Endothelial cell of umbilical vein (primary cell): ENCODE data around the gene OR5M8. TPM values are rescaled to one million over a fixed set of nuclear protein-coding genes. Genes with fewer than 3 reads are reported as not detected.

Experiments
- BruUV-seq: library from RNA; stranded (reverse); fragments of 400-500 nt; replicated peaks from 2 replicates; lab custom pipeline; 2021; lab: Mats Ljungman, UMichigan
- CTCF ChIA-PET: fragments of 300-600, 350-600 bp; sonication (Branson Sonifier 250); formaldehyde crosslinking; loops from one replicate; lab custom pipeline; 2021; ENCODE audit warnings: antibody characterized with exemption, inconsistent platforms; lab: Charles Lee
- POLR2A ChIA-PET: fragments of 300-600, 350-600 bp; sonication (Branson Sonifier 250); formaldehyde crosslinking; loops from one replicate; lab custom pipeline; 2021; ENCODE audit warnings: antibody characterized with exemption, inconsistent platforms; lab: Charles Lee
- DNase-seq: peaks from one replicate; pipeline ENCODE4 v3.0.0-alpha.2; 2011; ENCODE audit warnings: low read depth, low spot score
- FAIRE-seq: peaks from 2 replicates; lab custom pipeline; 2011; peaks lifted over from hg19 to GRCh38; lab: Jason Lieb, UNC
- H2AFZ ChIP-seq: 2 replicates; pipeline ENCODE4 v1.6.0; 2012; ENCODE audit warnings: low read depth, low read length, control low read depth, inconsistent platforms
- H3K27ac ChIP-seq: 2 replicates; pipeline ENCODE4 v1.5.1; 2011; ENCODE audit warnings: low read depth, mild to moderate bottlenecking, control low read depth, low read length, moderate library complexity; ENCODE audit not compliant: insufficient read depth
- H3K27me3 ChIP-seq, 2 experiments: 2 replicates each; pipeline versions ENCODE4 v1.6.0 to v1.6.1; 2011; ENCODE audit warnings: low read length in 2 of 2, mixed read lengths in 1 of 2; ENCODE audit not compliant: control insufficient read depth in 2 of 2, insufficient read depth in 2 of 2
- H3K36me3 ChIP-seq, 2 experiments: 2 replicates in 1 of 2; 3 replicates in 1 of 2; pipeline ENCODE4 v1.5.1; 2011; ENCODE audit warnings: low read length in 2 of 2, mild to moderate bottlenecking in 1 of 2, moderate library complexity in 1 of 2; ENCODE audit not compliant: control insufficient read depth in 2 of 2, insufficient read depth in 2 of 2; ENCODE audit errors: extremely low read depth in 1 of 2
- H3K4me1 ChIP-seq: 3 replicates; pipeline ENCODE4 v1.5.1; 2011; ENCODE audit warnings: mild to moderate bottlenecking, low read length; ENCODE audit not compliant: control insufficient read depth, insufficient read depth; ENCODE audit errors: extremely low read depth
- H3K4me2 ChIP-seq: 2 replicates; pipeline ENCODE4 v1.6.1; 2011; ENCODE audit warnings: low read length, control low read depth, mixed read lengths; ENCODE audit not compliant: insufficient read depth
- H3K4me3 ChIP-seq, 3 experiments: fragments of 200-600 bp in 1 of 3; sonication (generic), shearing (Covaris generic) in 1 of 3; replicated peaks in 1 of 3; 2 replicates each; pipeline ENCODE4 v1.5.1; 2011 to 2016; ENCODE audit warnings: control low read depth in 3 of 3, low read length in 3 of 3, mild to moderate bottlenecking in 2 of 3, inconsistent platforms in 1 of 3, low read depth in 1 of 3, moderate library complexity in 1 of 3; ENCODE audit not compliant: insufficient read depth in 1 of 3
- H3K79me2 ChIP-seq: 2 replicates; pipeline ENCODE4 v1.6.0; 2012; ENCODE audit warnings: low read length, inconsistent platforms; ENCODE audit not compliant: control insufficient read depth, insufficient read depth
- H3K9ac ChIP-seq: replicated peaks from 2 replicates; pipeline ENCODE3; 2011; ENCODE audit warnings: low read length, control low read depth; ENCODE audit not compliant: insufficient read depth; ENCODE audit errors: extremely low read depth
- H3K9me1 ChIP-seq: replicated peaks from 3 replicates; pipeline ENCODE4 v1.6.0; 2011; ENCODE audit warnings: mild to moderate bottlenecking, low read length; ENCODE audit not compliant: control insufficient read depth, insufficient read depth; ENCODE audit errors: extremely low read depth
- H3K9me3 ChIP-seq: replicated peaks from 2 replicates; pipeline ENCODE4 v1.5.1; 2012; ENCODE audit warnings: low read length, inconsistent platforms; ENCODE audit not compliant: control insufficient read depth, insufficient read depth
- H4K20me1 ChIP-seq: replicated peaks from 2 replicates; pipeline ENCODE3; 2011; ENCODE audit warnings: mild to moderate bottlenecking, low read length; ENCODE audit not compliant: control insufficient read depth, insufficient read depth; ENCODE audit errors: extremely low read depth
- EZH2 ChIP-seq: IDR thresholded peaks from 2 replicates; pipeline ENCODE4 v1.6.1; 2012; ENCODE audit warnings: borderline replicate concordance, low read depth, mild to moderate bottlenecking, moderate library complexity, low read length, inconsistent platforms; ENCODE audit not compliant: severe bottlenecking
- FOS ChIP-seq: IDR thresholded peaks from 2 replicates; pipeline ENCODE4 v1.6.1; 2011; ENCODE audit warnings: mild to moderate bottlenecking, low read length, moderate library complexity, borderline replicate concordance; ENCODE audit not compliant: insufficient read depth
- GATA2 ChIP-seq: IDR thresholded peaks from 2 replicates; pipeline ENCODE4 v1.7.0; 2011; ENCODE audit warnings: low read depth, mild to moderate bottlenecking, moderate library complexity, mixed read lengths, low read length; ENCODE audit not compliant: insufficient read length, insufficient read depth
- JUN ChIP-seq: IDR thresholded peaks from 2 replicates; pipeline ENCODE4 v1.6.1; 2011; ENCODE audit warnings: borderline replicate concordance, low read depth; ENCODE audit not compliant: insufficient read length, insufficient read depth
- MYC ChIP-seq: IDR thresholded peaks from one replicate; pipeline ENCODE4 v1.6.1; 2011; ENCODE audit warnings: mild to moderate bottlenecking, low read depth, low read length
- POLR2A ChIP-seq: IDR thresholded peaks from 2 replicates; pipeline ENCODE4 v1.6.1; 2012; ENCODE audit warnings: low read depth, mild to moderate bottlenecking, control low read depth, low read length
- POLR2AphosphoS5 ChIP-seq: IDR thresholded peaks from 2 replicates; pipeline ENCODE4 v1.6.1; 2012; ENCODE audit warnings: low read depth, mild to moderate bottlenecking, control low read depth, low read length, moderate library complexity; ENCODE audit not compliant: insufficient read depth
- dilution Hi-C: fragments of 300-500 bp; cut with MboI; formaldehyde crosslinking; loops from one replicate; pipeline ENCODE4 v1.15.0; 2019; ENCODE audit warnings: low sequenced_read_pairs; ENCODE audit not compliant: extremely low pct_ligation_motif_present
- intact Hi-C: fragments of 100-400 bp; cut with micrococcal nuclease; formaldehyde crosslinking; loops from one replicate; pipeline ENCODE4 v1.10.0; 2022
- polyA plus RNA-seq, 4 experiments: library from polyadenylated mRNA; depleted of rRNA in 3 of 4; stranded (reverse) in 3 of 4; unstranded in 1 of 4; fragments of >200 nt; gene quantifications; 2 replicates each; pipeline versions ENCODE4 v1.2.1 to v1.2.3, GENCODE V29; 2011 to 2012; ENCODE audit warnings: missing spikeins in 1 of 4
- total RNA-seq: library from RNA; stranded (reverse); gene quantifications from 2 replicates; pipeline ENCODE4 v1.2.3, GENCODE V29; 2021
- TF ChIP-seq, protein P1 (sequence below), 2 donors: IDR thresholded peaks; 1 replicate in 1 of 2; 2 replicates in 1 of 2; pipeline ENCODE4 v1.5.1; 2011; ENCODE audit warnings: low read length in 2 of 2, mild to moderate bottlenecking in 2 of 2, moderate library complexity in 2 of 2, control low read depth in 1 of 2, inconsistent platforms in 1 of 2, low read depth in 1 of 2; ENCODE audit not compliant: insufficient read depth in 1 of 2; ENCODE audit errors: extremely low read depth in 1 of 2
- TF ChIP-seq, protein P2 (sequence below): IDR thresholded peaks from 2 replicates; pipeline ENCODE4 v1.6.1; 2011; ENCODE audit not compliant: insufficient read depth, insufficient read length

Gene OR5M8
- total and polyA plus RNA-seq, 2 donors (not counting 3 experiments of a cell fraction or from before 2014, with no cell fraction given) = not detected

DNA sequence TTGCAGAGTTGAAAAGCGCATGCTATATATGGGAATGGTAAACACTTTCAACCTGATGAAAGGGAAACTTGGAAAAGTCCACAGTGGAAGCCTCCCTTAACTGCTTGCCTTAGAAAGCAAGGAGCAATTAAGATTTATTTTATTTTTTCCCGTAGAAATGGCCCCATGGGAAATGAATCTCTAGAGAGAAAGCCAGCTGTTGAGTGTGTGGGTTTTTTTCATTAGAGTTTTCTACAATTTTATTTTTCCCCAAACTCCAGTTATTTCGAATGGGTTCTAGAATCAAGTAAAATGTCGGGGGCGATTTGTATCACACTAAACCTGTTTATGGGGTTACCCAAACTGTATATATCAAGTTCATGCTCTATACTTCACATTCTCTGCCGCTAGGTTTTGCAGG lies 17.9 kb downstream of the OR5M8 start, which contains the start of gene OR5M3:
Gene OR5M3 (minus strand): TSS at position 101 of the 400 bp plus-strand sequence. CDS start 2,855 bp downstream, outside the sequence.
- TF ChIP-seq POLR2A (no peak), POLR2AphosphoS5 (no peak), GATA2 (no peak), FOS (no peak), JUN (no peak), MYC (no peak), EZH2 (no peak)
- TF ChIP-seq, protein P1, sequence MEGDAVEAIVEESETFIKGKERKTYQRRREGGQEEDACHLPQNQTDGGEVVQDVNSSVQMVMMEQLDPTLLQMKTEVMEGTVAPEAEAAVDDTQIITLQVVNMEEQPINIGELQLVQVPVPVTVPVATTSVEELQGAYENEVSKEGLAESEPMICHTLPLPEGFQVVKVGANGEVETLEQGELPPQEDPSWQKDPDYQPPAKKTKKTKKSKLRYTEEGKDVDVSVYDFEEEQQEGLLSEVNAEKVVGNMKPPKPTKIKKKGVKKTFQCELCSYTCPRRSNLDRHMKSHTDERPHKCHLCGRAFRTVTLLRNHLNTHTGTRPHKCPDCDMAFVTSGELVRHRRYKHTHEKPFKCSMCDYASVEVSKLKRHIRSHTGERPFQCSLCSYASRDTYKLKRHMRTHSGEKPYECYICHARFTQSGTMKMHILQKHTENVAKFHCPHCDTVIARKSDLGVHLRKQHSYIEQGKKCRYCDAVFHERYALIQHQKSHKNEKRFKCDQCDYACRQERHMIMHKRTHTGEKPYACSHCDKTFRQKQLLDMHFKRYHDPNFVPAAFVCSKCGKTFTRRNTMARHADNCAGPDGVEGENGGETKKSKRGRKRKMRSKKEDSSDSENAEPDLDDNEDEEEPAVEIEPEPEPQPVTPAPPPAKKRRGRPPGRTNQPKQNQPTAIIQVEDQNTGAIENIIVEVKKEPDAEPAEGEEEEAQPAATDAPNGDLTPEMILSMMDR (IDR thresholded peaks at IDR 0.05; ENCODE audit: extremely low read depth in 1 of 2, insufficient read depth in 1 of 2, low read depth in 1 of 2, low read length in 2 of 2) = no peak
- TF ChIP-seq, protein P2, sequence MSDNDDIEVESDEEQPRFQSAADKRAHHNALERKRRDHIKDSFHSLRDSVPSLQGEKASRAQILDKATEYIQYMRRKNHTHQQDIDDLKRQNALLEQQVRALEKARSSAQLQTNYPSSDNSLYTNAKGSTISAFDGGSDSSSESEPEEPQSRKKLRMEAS = no peak
- Histone ChIP-seq H3K9ac (no peak within 1 kb of the TSS), H3K9me3 (peaks cover 2% of the 10 kb centered on the region), H3K9me1 (no peaks in the 10 kb centered on the region), H3K27ac (no peak within 1 kb of the TSS), H4K20me1 (no peaks in the 10 kb centered on the region), H3K36me3 (no peaks in the 10 kb centered on the region), H3K4me2 (no peak within 1 kb of the TSS), H3K4me3 (no peak within 1 kb of the TSS), H3K79me2 (no peaks in the 10 kb centered on the region), H3K4me1 (no peaks in the 10 kb centered on the region), H2AFZ (no peak within 1 kb of the TSS), H3K27me3 (no peaks in the 10 kb centered on the region)
- FAIRE-seq (no peak), DNase-seq (no peak)
- ChIA-PET CTCF (no interaction called here), POLR2A (no interaction called here)
- intact Hi-C loops = no loop called here
- dilution Hi-C loops = no loop called here
- BruUV-seq = no TSS peak
